Measurements from ENCODE around the gene MSRB1. TPM values are rescaled to one million over a fixed set of nuclear protein-coding genes. Genes with fewer than 3 reads are reported as not detected.

The MSRB1 gene
- total and polyA plus RNA-seq, 2 of the 13 experiments (the other 11 are each of a cell fraction or from before 2014, with no cell fraction given), result 32.1 to 75.4 TPM

- TF ChIP-seq DZIP1 (CRISPR knock-in tag; IDR thresholded peaks at IDR 0.05) (no peak), SAFB2 (CRISPR knock-in tag; IDR thresholded peaks at IDR 0.05; ENCODE audit: borderline replicate concordance, low read depth) (no peak), KIAA2018 (CRISPR knock-in tag; IDR thresholded peaks at IDR 0.05; ENCODE audit: borderline replicate concordance) (no peak), ONECUT2 (CRISPR knock-in tag; IDR thresholded peaks at IDR 0.05) (no peak), ZNF124 (CRISPR knock-in tag; IDR thresholded peaks at IDR 0.05) (0 out of 2 replicates have a peak, but pooled peaks have one; percentile 5), SSRP1 (CRISPR knock-in tag; IDR thresholded peaks at IDR 0.05) (peak; percentile 90; the same call in 1 of the 2 replicates), ZSCAN30 (CRISPR knock-in tag; IDR thresholded peaks at IDR 0.05) (no peak; the same call in 1 of the 2 replicates), SRY (CRISPR knock-in tag; IDR thresholded peaks at IDR 0.05) (peak; percentile 24; the same call in 1 of the 2 replicates), USF2 (IDR thresholded peaks at IDR 0.05; ENCODE audit: low read depth, low read length) (no peak), USF2 (CRISPR knock-in tag; IDR thresholded peaks at IDR 0.05; ENCODE audit: borderline replicate concordance) (no peak), MEIS1 (CRISPR knock-in tag; IDR thresholded peaks at IDR 0.05; ENCODE audit: borderline replicate concordance) (no peak), ZKSCAN5 (CRISPR knock-in tag; IDR thresholded peaks at IDR 0.05) (no peak), MIER2 (CRISPR knock-in tag; IDR thresholded peaks at IDR 0.05) (no peak), ZNF788 (CRISPR knock-in tag; IDR thresholded peaks at IDR 0.05; ENCODE audit: borderline replicate concordance) (peak; percentile 39; the same call in 1 of the 2 replicates), ZBTB21 (CRISPR knock-in tag; IDR thresholded peaks at IDR 0.05) (no peak)
Observed at GRCh38 chr16:1960665-1961630, 17.9 kb upstream of the MSRB1 start (continued).

All from HepG2 (cell line).